A549 (cell line): ENCODE measurements around the gene NCOA7. TPM values are rescaled to one million over a fixed set of nuclear protein-coding genes. Genes with fewer than 3 reads are reported as not detected.
A peak's percentile ranks its signal among the peaks of the same experiment; 100 is the strongest.

ENCODE experiments used
- ATAC-seq, 2 experiments: fragments of 200-7000 bp in 1 of 2; fragments of >200 bp in 1 of 2; cut with Nextera tagmentation in 1 of 2; cut with Tn5 transposase in 1 of 2; 3 replicates each; pipeline versions ENCODE4 v1.8.0 to v1.9.1; 2018 to 2020; ENCODE audit warnings: mild to moderate bottlenecking in 1 of 2, moderate library complexity in 1 of 2
- CTCF ChIA-PET: fragments of 300-600 bp; sonication (Branson Sonifier 250); formaldehyde crosslinking; extraction: SDS; loops from one replicate; lab custom pipeline; 2021; ENCODE audit warnings: antibody characterized with exemption, inconsistent platforms; lab: Yijun Ruan, JAX
- POLR2A ChIA-PET: fragments of 350-600 bp; formaldehyde crosslinking; extraction: SDS; loops from one replicate; lab custom pipeline; 2021; ENCODE audit warnings: antibody characterized with exemption, inconsistent platforms; lab: Yijun Ruan, JAX
- DNase-seq, 2 experiments: peaks; one replicate each; pipeline versions ENCODE4 v3.0.0 to v3.0.0-alpha.2; 2011 to 2016; ENCODE audit warnings: low read depth in 1 of 2, low spot score in 1 of 2
- FAIRE-seq: peaks from 2 replicates; lab custom pipeline; 2011; peaks lifted over from hg19 to GRCh38; lab: Jason Lieb, UNC
- H3K27ac ChIP-seq, 2 experiments: fragments of >200 bp; sonication (Bioruptor Twin); formaldehyde crosslinking; 3 replicates each; pipeline ENCODE4 v1.5.1; 2016 to 2017
- H3K4me1 ChIP-seq: fragments of >200 bp; sonication (Bioruptor Twin); formaldehyde crosslinking; 3 replicates; pipeline ENCODE4 v1.6.1; 2016
- H3K4me2 ChIP-seq: fragments of >200 bp; sonication (Bioruptor Twin); formaldehyde crosslinking; 3 replicates; pipeline ENCODE4 v1.6.1; 2016
- H3K4me3 ChIP-seq: fragments of >200 bp; sonication (Bioruptor Twin); formaldehyde crosslinking; 3 replicates; pipeline ENCODE4 v1.5.1; 2016
- H3K9me3 ChIP-seq: fragments of >200 bp; sonication (Bioruptor Twin); formaldehyde crosslinking; 3 replicates; pipeline ENCODE4 v1.6.1; 2016
- CEBPB ChIP-seq, 2 experiments: fragments of >200 bp in 1 of 2; sonication (Bioruptor Twin) in 1 of 2; formaldehyde crosslinking in 1 of 2; IDR thresholded peaks; 2 replicates each; pipeline ENCODE4 v1.6.1; 2012 to 2016
- EHF ChIP-seq: fragments of 250-450 bp; sonication (Bioruptor Pico); IDR thresholded peaks from 2 replicates; pipeline ENCODE4 v1.5.0; 2020; ENCODE audit warnings: mild to moderate bottlenecking
- EHMT2 ChIP-seq: fragments of 200-600 bp; sonication (generic); IDR thresholded peaks from 2 replicates; pipeline ENCODE4 v1.6.1; 2016; ENCODE audit warnings: antibody characterized with exemption, low read depth, mild to moderate bottlenecking, moderate library complexity
- EP300 ChIP-seq, 2 experiments: fragments of >200 bp; sonication (Bioruptor Twin); formaldehyde crosslinking; IDR thresholded peaks; 2 replicates in 1 of 2; 3 replicates in 1 of 2; pipeline ENCODE4 v1.6.1; 2016 to 2017
- FOSB ChIP-seq: fragments of 250-450 bp; sonication (Bioruptor Pico); IDR thresholded peaks from 2 replicates; pipeline ENCODE4 v1.5.0; 2020; ENCODE audit warnings: mild to moderate bottlenecking, moderate library complexity
- FOSL2 ChIP-seq, 2 experiments: fragments of 450-650 bp in 1 of 2; fragments of >200 bp in 1 of 2; sonication (Bioruptor Twin) in 1 of 2; formaldehyde crosslinking; IDR thresholded peaks; 2 replicates each; pipeline versions ENCODE4 v1.5.0 to v1.6.1; 2016 to 2020; ENCODE audit warnings: mild to moderate bottlenecking in 1 of 2, moderate library complexity in 1 of 2
- GATA3 ChIP-seq: IDR thresholded peaks from 2 replicates; pipeline ENCODE4 v1.6.1; 2012; ENCODE audit warnings: borderline replicate concordance
- HDAC2 ChIP-seq: fragments of 200-600 bp; sonication (generic); IDR thresholded peaks from 2 replicates; pipeline ENCODE4 v1.6.1; 2016
- HOXB13 ChIP-seq: fragments of 250-450 bp; sonication (Bioruptor Pico); IDR thresholded peaks from 2 replicates; pipeline ENCODE4 v1.5.0; 2020; ENCODE audit warnings: low read depth, mild to moderate bottlenecking, moderate library complexity
- HOXB5 ChIP-seq: fragments of 250-450 bp; sonication (Bioruptor Pico); IDR thresholded peaks from 2 replicates; pipeline ENCODE4 v1.5.0; 2020; ENCODE audit warnings: mild to moderate bottlenecking, moderate library complexity
- JUN ChIP-seq, 2 experiments: fragments of >200 bp; sonication (Bioruptor Twin); formaldehyde crosslinking; IDR thresholded peaks; 2 replicates in 1 of 2; 3 replicates in 1 of 2; pipeline ENCODE4 v1.6.1; 2016 to 2017
- JUNB ChIP-seq: fragments of >200 bp; sonication (Bioruptor Twin); formaldehyde crosslinking; IDR thresholded peaks from 2 replicates; pipeline ENCODE4 v1.6.1; 2016
- MAZ ChIP-seq: fragments of 150-350 bp; IDR thresholded peaks from 2 replicates; pipeline ENCODE4 v1.6.1; 2014; ENCODE audit warnings: antibody characterized with exemption, low read depth, low read length, borderline replicate concordance
- NFE2L2 ChIP-seq: fragments of 150-350 bp; conservative IDR thresholded peaks from 2 replicates; pipeline ENCODE4 v1.6.1; 2014; ENCODE audit warnings: low read length
- PHF8 ChIP-seq: fragments of 200-600 bp; sonication (generic); IDR thresholded peaks from 2 replicates; pipeline ENCODE4 v1.6.1; 2016; ENCODE audit warnings: low read depth, mild to moderate bottlenecking, antibody characterized with exemption, moderate library complexity, borderline replicate concordance
- POLR2A ChIP-seq: IDR thresholded peaks from 2 replicates; pipeline ENCODE4 v1.6.1; 2012; ENCODE audit warnings: mild to moderate bottlenecking, low read length
- POLR2AphosphoS2 ChIP-seq: conservative IDR thresholded peaks from 2 replicates; pipeline ENCODE4 v1.6.1; 2012; ENCODE audit warnings: low read length, improper control_type of control experiment, inconsistent platforms
- RARB ChIP-seq: fragments of 250-450 bp; sonication (Bioruptor Pico); IDR thresholded peaks from 2 replicates; pipeline ENCODE4 v1.8.0; 2021; ENCODE audit warnings: mild to moderate bottlenecking, moderate library complexity
- SMC3 ChIP-seq: fragments of >200 bp; sonication (Bioruptor Twin); formaldehyde crosslinking; IDR thresholded peaks from 3 replicates; pipeline ENCODE4 v1.6.1; 2018; ENCODE audit warnings: inconsistent platforms
- TFCP2L1 ChIP-seq: fragments of 250-450 bp; sonication (Bioruptor Pico); IDR thresholded peaks from 2 replicates; pipeline ENCODE4 v1.5.0; 2021; ENCODE audit warnings: mild to moderate bottlenecking
- ZC3H11A ChIP-seq: fragments of 450-650 bp; IDR thresholded peaks from 2 replicates; pipeline ENCODE4 v1.6.1; 2014; ENCODE audit warnings: antibody characterized with exemption, mild to moderate bottlenecking
- ZSCAN20 ChIP-seq: fragments of 250-450 bp; sonication (Bioruptor Pico); IDR thresholded peaks from 2 replicates; pipeline ENCODE4 v1.8.0; 2022; ENCODE audit warnings: mild to moderate bottlenecking, moderate library complexity
- WGBS: methylation state at CpG from one replicate; pipeline ENCODE4 v1.1.6; 2017; ENCODE audit errors: missing lambda C conversion rate; 5-methylcytosine and 5-hydroxymethylcytosine counted together
- polyA plus RNA-seq, 4 experiments: library from polyadenylated mRNA; depleted of rRNA in 3 of 4; stranded (reverse); fragments of >200 nt; fragmentation: RNase III in 1 of 4; extraction: RNeasy Plus Mini Kit Qiagen cat#74134 plus additional on column Dnase treatment in 1 of 4; gene quantifications; 2 replicates in 3 of 4; 3 replicates in 1 of 4; pipeline ENCODE4 v1.2.3, GENCODE V29; 2011 to 2017
- TF ChIP-seq, protein P1 (sequence below): fragments of >200 bp; sonication (Bioruptor Twin); formaldehyde crosslinking; IDR thresholded peaks from 3 replicates; pipeline ENCODE4 v1.5.1; 2016
- TF ChIP-seq, protein P2 (sequence below): fragments of >200 bp; sonication (Bioruptor Twin); formaldehyde crosslinking; IDR thresholded peaks from 3 replicates; pipeline ENCODE4 v1.6.1; 2016
- TF ChIP-seq, protein P3 (sequence below): fragments of 250-450 bp; sonication (Bioruptor Pico); IDR thresholded peaks from 2 replicates; pipeline ENCODE4 v1.5.0; 2021; ENCODE audit warnings: mild to moderate bottlenecking, moderate library complexity, borderline replicate concordance
- TF ChIP-seq, protein P4 (sequence below): IDR thresholded peaks from 2 replicates; pipeline ENCODE4 v1.6.1; 2012; ENCODE audit warnings: low read depth, borderline replicate concordance

Gene NCOA7
- polyA plus RNA-seq, 2 of the 4 experiments (the other 2 are of a cell fraction), result 66.4 to 195 TPM

DNA sequence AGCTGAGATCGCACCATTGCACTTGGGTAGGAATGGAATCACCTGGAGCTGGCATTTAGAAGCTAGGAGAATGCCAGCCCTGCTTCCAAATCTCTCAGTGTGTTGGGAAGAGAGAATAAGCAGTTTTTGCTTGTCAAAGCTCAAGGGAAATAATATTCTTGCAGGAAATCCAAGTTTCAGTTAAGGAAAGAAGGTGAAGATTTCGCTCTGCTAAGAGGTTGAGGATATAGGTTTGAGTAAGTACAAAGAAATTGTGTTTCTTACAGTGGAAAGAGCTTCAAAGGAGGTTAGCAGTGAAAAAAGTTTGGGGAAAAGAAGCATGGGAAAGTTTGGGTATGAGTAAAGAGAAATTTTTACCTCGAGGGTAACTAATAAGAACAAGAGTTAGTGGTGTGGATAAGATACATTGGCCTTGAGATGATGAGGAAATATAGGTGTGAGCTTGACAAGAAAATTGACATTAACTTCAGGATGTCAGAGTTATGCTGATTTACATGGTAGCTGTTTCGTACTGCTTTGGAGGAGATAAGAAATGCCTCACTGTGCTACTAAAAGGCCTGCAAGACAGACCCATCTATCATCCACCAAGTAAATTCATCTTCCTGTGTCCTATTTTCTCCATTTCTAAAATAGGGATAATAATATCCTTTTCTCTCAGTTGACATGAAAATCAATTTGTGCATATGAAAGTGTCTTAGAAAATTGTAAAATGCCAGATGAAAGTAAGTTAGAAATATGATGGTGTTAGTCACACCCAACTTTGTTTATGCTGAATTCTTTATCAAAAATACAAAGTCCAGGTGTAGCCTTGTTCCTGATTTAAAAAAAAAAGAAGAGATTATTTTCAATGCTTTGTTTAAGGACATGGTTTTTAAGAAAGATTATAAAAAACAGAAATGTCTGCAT, 153.0 kb downstream of the NCOA7 start:
- TF ChIP-seq PHF8 (no peak), JUNB (no peak), EHMT2 (no peak), JUN (IDR thresholded peaks at IDR 0.05) (no peak), ZSCAN20 (peak; percentile 68), HOXB13 (CRISPR knock-in tag) (peak; percentile 61; the same call in 1 of the 2 replicates), ZC3H11A (no peak), POLR2A (no peak), HDAC2 (no peak)
- TF ChIP-seq, protein P1, sequence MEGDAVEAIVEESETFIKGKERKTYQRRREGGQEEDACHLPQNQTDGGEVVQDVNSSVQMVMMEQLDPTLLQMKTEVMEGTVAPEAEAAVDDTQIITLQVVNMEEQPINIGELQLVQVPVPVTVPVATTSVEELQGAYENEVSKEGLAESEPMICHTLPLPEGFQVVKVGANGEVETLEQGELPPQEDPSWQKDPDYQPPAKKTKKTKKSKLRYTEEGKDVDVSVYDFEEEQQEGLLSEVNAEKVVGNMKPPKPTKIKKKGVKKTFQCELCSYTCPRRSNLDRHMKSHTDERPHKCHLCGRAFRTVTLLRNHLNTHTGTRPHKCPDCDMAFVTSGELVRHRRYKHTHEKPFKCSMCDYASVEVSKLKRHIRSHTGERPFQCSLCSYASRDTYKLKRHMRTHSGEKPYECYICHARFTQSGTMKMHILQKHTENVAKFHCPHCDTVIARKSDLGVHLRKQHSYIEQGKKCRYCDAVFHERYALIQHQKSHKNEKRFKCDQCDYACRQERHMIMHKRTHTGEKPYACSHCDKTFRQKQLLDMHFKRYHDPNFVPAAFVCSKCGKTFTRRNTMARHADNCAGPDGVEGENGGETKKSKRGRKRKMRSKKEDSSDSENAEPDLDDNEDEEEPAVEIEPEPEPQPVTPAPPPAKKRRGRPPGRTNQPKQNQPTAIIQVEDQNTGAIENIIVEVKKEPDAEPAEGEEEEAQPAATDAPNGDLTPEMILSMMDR, result no peak
- TF ChIP-seq, protein P2, sequence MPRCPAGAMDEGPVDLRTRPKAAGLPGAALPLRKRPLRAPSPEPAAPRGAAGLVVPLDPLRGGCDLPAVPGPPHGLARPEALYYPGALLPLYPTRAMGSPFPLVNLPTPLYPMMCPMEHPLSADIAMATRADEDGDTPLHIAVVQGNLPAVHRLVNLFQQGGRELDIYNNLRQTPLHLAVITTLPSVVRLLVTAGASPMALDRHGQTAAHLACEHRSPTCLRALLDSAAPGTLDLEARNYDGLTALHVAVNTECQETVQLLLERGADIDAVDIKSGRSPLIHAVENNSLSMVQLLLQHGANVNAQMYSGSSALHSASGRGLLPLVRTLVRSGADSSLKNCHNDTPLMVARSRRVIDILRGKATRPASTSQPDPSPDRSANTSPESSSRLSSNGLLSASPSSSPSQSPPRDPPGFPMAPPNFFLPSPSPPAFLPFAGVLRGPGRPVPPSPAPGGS, result no peak
- ChIA-PET CTCF (interaction anchor here (1.3 to 5.8 kb wide), 5 partner anchors 9 to 38 kb away, joined by 3 to 43 read pairs (median 5); partner anchors contain the start of gene HINT3), POLR2A (no interaction called here)
- DNase-seq (no peak), FAIRE-seq (no peak), ATAC-seq (no peak)
- Histone ChIP-seq H3K27ac (peak overlapping the region; percentile 93 to 98), H3K9me3 (no peaks in the 10 kb centered on the region), H3K4me1 (peaks cover 96% of the 10 kb centered on the region), H3K4me2 (peak overlapping the region; percentile 68), H3K4me3 (no peak overlapping the region)
- 58% methylated on average over 4 of the region's 4 CpGs for WGBS

DNA sequence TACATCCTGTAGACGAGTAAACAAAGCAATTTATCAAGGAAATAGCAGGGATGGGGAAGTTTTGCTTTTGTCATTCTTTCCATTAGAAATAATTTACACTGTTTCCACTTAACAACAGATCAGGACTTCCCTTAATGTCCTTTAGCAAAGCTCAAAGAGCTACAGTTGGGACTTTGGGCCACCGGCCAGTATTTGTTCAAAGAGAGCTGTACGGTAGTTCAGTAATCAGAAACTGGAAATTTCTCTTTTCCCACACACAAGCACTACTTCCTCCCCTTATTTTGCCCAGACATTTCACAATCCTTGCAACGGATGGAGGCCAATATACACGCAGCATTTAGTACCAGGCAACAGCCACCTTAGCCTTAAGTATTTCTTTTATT, 153.7 kb downstream of the NCOA7 start:
- WGBS, result 0% methylated on average over 5 of the region's 5 CpGs
- peak overlapping the region; percentile 93 to 98 for H3K27ac ChIP-seq
- DNase-seq, result peak in 1 of 2 experiments; percentile 89
- ATAC-seq, result peak; percentile 37 to 40; a peak in 3 of 6 replicates
- POLR2A ChIA-PET, result no interaction called here
- no peak for FAIRE-seq
- CTCF ChIA-PET, result interaction anchor here (1.3 to 5.8 kb wide), 3 partner anchors 8 to 11 kb away, joined by 3 to 43 read pairs (median 13); partner anchors contain the start of gene HINT3
- H3K4me3 ChIP-seq, result no peak overlapping the region
- TF ChIP-seq MAZ (no peak), JUN (IDR thresholded peaks at IDR 0.05) (peak; percentile 57 to 69; a peak in 4 of 5 replicates), EHF (no peak), HOXB5 (peak; percentile 44; the same call in 1 of the 2 replicates), RARB (no peak), TFCP2L1 (CRISPR knock-in tag) (no peak), FOSL2 (IDR thresholded peaks at IDR 0.05) (no peak), FOSL2 (CRISPR knock-in tag; IDR thresholded peaks at IDR 0.05) (peak; percentile 40; the same call in 1 of the 2 replicates), GATA3 (peak; percentile 77), CEBPB (IDR thresholded peaks at IDR 0.05) (peak; percentile 84 to 96; a peak in 3 of 4 replicates), NFE2L2 (no peak), POLR2AphosphoS2 (no peak), JUNB (peak; percentile 57), FOSB (CRISPR knock-in tag) (no peak), SMC3 (no peak), EP300 (IDR thresholded peaks at IDR 0.05) (peak; percentile 71 to 84; a peak in 3 of 5 replicates)
- TF ChIP-seq, protein P3, sequence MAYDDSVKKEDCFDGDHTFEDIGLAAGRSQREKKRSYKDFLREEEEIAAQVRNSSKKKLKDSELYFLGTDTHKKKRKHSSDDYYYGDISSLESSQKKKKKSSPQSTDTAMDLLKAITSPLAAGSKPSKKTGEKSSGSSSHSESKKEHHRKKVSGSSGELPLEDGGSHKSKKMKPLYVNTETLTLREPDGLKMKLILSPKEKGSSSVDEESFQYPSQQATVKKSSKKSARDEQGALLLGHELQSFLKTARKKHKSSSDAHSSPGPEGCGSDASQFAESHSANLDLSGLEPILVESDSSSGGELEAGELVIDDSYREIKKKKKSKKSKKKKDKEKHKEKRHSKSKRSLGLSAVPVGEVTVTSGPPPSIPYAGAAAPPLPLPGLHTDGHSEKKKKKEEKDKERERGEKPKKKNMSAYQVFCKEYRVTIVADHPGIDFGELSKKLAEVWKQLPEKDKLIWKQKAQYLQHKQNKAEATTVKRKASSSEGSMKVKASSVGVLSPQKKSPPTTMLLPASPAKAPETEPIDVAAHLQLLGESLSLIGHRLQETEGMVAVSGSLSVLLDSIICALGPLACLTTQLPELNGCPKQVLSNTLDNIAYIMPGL, result no peak
- TF ChIP-seq, protein P4, sequence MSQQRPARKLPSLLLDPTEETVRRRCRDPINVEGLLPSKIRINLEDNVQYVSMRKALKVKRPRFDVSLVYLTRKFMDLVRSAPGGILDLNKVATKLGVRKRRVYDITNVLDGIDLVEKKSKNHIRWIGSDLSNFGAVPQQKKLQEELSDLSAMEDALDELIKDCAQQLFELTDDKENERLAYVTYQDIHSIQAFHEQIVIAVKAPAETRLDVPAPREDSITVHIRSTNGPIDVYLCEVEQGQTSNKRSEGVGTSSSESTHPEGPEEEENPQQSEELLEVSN, result peak; percentile 31; the same call in 1 of the 2 replicates
- peak overlapping the region; percentile 68 for H3K4me2 ChIP-seq
- H3K9me3 ChIP-seq, result no peaks in the 10 kb centered on the region
- H3K4me1 ChIP-seq, result peaks cover 96% of the 10 kb centered on the region
